ENCODE measurements around the gene DOCK6. TPM values are rescaled to one million over a fixed set of nuclear protein-coding genes. Genes with fewer than 3 reads are reported as not detected.

DOCK6 gene
- total RNA-seq, 2 donors from 2014 or later, result 93.8 to 111 TPM

- no peak overlapping the region for H3K27ac ChIP-seq (ENCODE audit: low read depth, low read length)
- no peak for DNase-seq
- Mint-ChIP-seq H3K9me3 (peaks cover 14% of the 10 kb centered on the region), H3K27me3 (ENCODE audit: insufficient read depth) (no peaks in the 10 kb centered on the region), H3K4me1 (no peaks in the 10 kb centered on the region), H3K36me3 (ENCODE audit: low read depth) (peaks cover 56% of the 10 kb centered on the region), H3K4me3 (no peak overlapping the region), H3K27ac (no peak overlapping the region)
- peaks cover 10% of the 10 kb centered on the region for H3K9me3 ChIP-seq (ENCODE audit: control insufficient read depth, low read length)
- peaks cover 34% of the 10 kb centered on the region for H3K36me3 ChIP-seq (ENCODE audit: control insufficient read depth, insufficient read depth, low read length)
- TF ChIP-seq CTCF (conservative IDR thresholded peaks at IDR 0.05), result no peak
- no peak overlapping the region for H3K4me3 ChIP-seq (ENCODE audit: low read length)
- no peaks in the 10 kb centered on the region for H3K27me3 ChIP-seq (ENCODE audit: control insufficient read depth, insufficient read depth, low read length, poor library complexity, severe bottlenecking)
- no peaks in the 10 kb centered on the region for H3K4me1 ChIP-seq (ENCODE audit: control insufficient read depth, insufficient read depth, low read length)
- WGBS, 2 experiments (ENCODE audit: insufficient coverage in 1 of 2, insufficient read length in 1 of 2), result 95 to 97% methylated on average over 3 of the region's 5 CpGs
- H3K9ac ChIP-seq (ENCODE audit: extremely low read depth, low read length, poor library complexity, severe bottlenecking), result no peak overlapping the region
Measured at GRCh38 chr19:11225172-11225571, 37.2 kb downstream of the DOCK6 start.

DNA sequence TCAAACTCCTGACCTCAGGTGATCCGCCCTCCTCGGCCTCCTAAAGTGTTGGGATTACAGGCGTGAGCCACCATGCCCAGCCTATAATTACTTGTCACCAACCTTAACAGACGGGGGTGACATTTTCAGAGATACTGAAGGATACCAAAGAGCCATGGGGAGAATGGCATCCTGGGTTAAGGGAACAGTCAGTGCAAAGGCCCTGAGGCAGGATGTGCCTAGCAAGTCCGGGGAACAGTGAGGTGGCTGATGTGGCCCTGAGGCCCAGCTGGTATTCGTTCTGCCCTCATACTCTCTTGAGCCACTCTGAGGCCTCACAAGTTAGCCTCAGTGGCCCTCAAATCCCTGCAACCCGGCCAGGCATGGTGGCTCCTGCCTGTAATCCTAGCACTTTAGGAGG, 37.9 kb downstream of the DOCK6 start:
- H3K9ac ChIP-seq (ENCODE audit: extremely low read depth, low read length, poor library complexity, severe bottlenecking), result no peak overlapping the region
- Mint-ChIP-seq H3K27me3 (ENCODE audit: insufficient read depth) (no peaks in the 10 kb centered on the region), H3K9me3 (peaks cover 14% of the 10 kb centered on the region), H3K4me3 (no peak overlapping the region), H3K4me1 (no peaks in the 10 kb centered on the region), H3K27ac (no peak overlapping the region), H3K36me3 (ENCODE audit: low read depth) (peaks cover 56% of the 10 kb centered on the region)
- no peak overlapping the region for H3K4me3 ChIP-seq (ENCODE audit: low read length)
- DNase-seq, result no peak
- H3K27me3 ChIP-seq (ENCODE audit: control insufficient read depth, insufficient read depth, low read length, poor library complexity, severe bottlenecking), result no peaks in the 10 kb centered on the region
- H3K27ac ChIP-seq (ENCODE audit: low read depth, low read length), result no peak overlapping the region
- no peak for TF ChIP-seq CTCF (conservative IDR thresholded peaks at IDR 0.05)
- H3K9me3 ChIP-seq (ENCODE audit: control insufficient read depth, low read length), result peaks cover 10% of the 10 kb centered on the region
- peaks cover 36% of the 10 kb centered on the region for H3K36me3 ChIP-seq (ENCODE audit: control insufficient read depth, insufficient read depth, low read length)
- WGBS, 2 experiments (ENCODE audit: insufficient coverage in 1 of 2, insufficient read length in 1 of 2), result 92 to 96% methylated on average over 5 to 7 of the region's 7 CpGs
- no peaks in the 10 kb centered on the region for H3K4me1 ChIP-seq (ENCODE audit: control insufficient read depth, insufficient read depth, low read length)

- WGBS, 2 experiments (ENCODE audit: insufficient coverage in 1 of 2, insufficient read length in 1 of 2), result 67 to 100% methylated on average over 1 of the region's 3 CpGs
- H3K9ac ChIP-seq (ENCODE audit: extremely low read depth, low read length, poor library complexity, severe bottlenecking), result no peak overlapping the region
Measured at GRCh38 chr19:11223200-11223599, 39.1 kb downstream of the DOCK6 start.

More at GRCh38 chr19:11223200-11223599, 39.1 kb downstream of the DOCK6 start:
- no peak overlapping the region for H3K27ac ChIP-seq (ENCODE audit: low read depth, low read length)
- Mint-ChIP-seq H3K9me3 (peaks cover 14% of the 10 kb centered on the region), H3K27me3 (ENCODE audit: insufficient read depth) (no peaks in the 10 kb centered on the region), H3K4me1 (no peaks in the 10 kb centered on the region), H3K36me3 (ENCODE audit: low read depth) (peaks cover 56% of the 10 kb centered on the region), H3K4me3 (no peak overlapping the region), H3K27ac (no peak overlapping the region)
- no peak for DNase-seq
- no peaks in the 10 kb centered on the region for H3K4me1 ChIP-seq (ENCODE audit: control insufficient read depth, insufficient read depth, low read length)
- no peak overlapping the region for H3K4me3 ChIP-seq (ENCODE audit: low read length)
- no peaks in the 10 kb centered on the region for H3K27me3 ChIP-seq (ENCODE audit: control insufficient read depth, insufficient read depth, low read length, poor library complexity, severe bottlenecking)
- TF ChIP-seq CTCF (conservative IDR thresholded peaks at IDR 0.05), result no peak
- peaks cover 36% of the 10 kb centered on the region for H3K36me3 ChIP-seq (ENCODE audit: control insufficient read depth, insufficient read depth, low read length)
- peaks cover 10% of the 10 kb centered on the region for H3K9me3 ChIP-seq (ENCODE audit: control insufficient read depth, low read length)

All from endodermal cell (in vitro differentiated cells).